SJSA1 (cell line): ENCODE results near the gene HOXA9. TPM values are rescaled to one million over a fixed set of nuclear protein-coding genes. Genes with fewer than 3 reads are reported as not detected.

Experiments
- DNase-seq, 2 experiments: peaks; one replicate each; pipeline ENCODE4 v3.0.0-alpha.2; 2015 to 2020; ENCODE audit warnings: low spot score in 2 of 2, low read depth in 1 of 2
- H3K27ac ChIP-seq: fragments of 250-450 bp; sonication (Bioruptor Pico); 2 replicates; pipeline ENCODE4 v1.5.1; 2020; ENCODE audit warnings: mild to moderate bottlenecking, moderate library complexity
- H3K27me3 ChIP-seq: fragments of 250-450 bp; sonication (Bioruptor Pico); replicated peaks from 2 replicates; pipeline ENCODE4 v1.5.1; 2020; ENCODE audit warnings: mild to moderate bottlenecking, moderate library complexity
- H3K36me3 ChIP-seq: fragments of 250-450 bp; sonication (Bioruptor Pico); 2 replicates; pipeline ENCODE4 v1.5.1; 2020; ENCODE audit warnings: mild to moderate bottlenecking
- H3K4me1 ChIP-seq: fragments of 250-450 bp; sonication (Bioruptor Pico); replicated peaks from 2 replicates; pipeline ENCODE4 v1.6.1; 2021; ENCODE audit warnings: mild to moderate bottlenecking
- H3K4me3 ChIP-seq: fragments of 250-450 bp; sonication (Bioruptor Pico); 2 replicates; pipeline ENCODE4 v1.5.1; 2020; ENCODE audit warnings: mild to moderate bottlenecking
- H3K9me3 ChIP-seq: fragments of 250-450 bp; sonication (Bioruptor Pico); replicated peaks from 2 replicates; pipeline ENCODE4 v1.5.1; 2020; ENCODE audit warnings: mild to moderate bottlenecking
- total RNA-seq: library from RNA; depleted of rRNA; stranded (reverse); fragments of >200 nt; shearing (Covaris generic); gene quantifications from 2 replicates; pipeline ENCODE4 v1.2.3, GENCODE V29; 2014

Gene HOXA9
- total RNA-seq, 1 experiment from 2014 or later: 16.3 TPM

DNA sequence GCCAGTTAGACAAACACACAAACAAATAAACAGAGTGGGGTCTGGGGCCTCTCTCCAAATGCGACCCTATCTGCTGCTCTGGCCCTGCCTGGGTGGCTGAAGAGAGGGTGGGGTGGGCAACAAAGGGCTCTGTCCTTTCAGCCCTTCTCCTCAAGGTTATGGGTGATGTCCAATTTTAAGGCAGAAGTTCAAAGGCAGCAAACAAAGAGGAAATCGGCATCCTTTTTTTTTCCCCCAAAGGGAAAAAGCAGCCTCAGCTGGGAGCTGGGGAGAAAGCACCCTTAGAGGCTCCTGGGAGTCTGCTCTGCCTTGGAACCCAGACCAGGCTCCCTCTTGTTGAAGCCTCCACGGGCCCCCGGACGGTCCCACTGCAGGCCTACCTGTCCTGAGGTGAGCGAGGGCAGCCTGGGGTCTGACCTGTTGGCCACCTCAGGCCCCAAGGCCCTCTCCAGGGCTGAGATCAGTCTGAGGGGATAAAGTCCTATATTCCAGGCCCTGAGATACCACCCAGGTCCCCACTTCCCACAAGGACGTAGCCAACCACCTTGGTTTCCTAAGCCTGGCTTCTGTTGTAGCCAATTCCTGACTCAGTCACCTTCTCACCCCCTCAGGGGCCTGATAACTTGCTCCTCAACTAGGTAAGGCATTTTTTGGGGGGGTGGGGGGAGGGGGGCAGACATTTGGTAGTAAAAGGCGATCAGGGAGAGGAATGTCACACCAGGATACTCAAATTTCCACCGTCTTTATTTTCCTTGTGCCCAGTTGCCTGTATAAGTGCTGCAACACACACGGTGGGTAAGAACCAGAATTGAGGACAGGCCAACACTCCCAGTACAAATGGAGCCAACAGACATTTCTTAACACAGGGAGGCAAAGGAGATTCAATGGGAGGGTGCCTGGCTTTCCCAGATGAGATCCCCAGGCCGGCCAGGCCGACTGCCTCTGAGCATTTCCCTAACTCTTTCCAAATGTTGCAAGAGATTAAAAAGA, 15.4 kb upstream of the HOXA9 start:
- peak overlapping the region; percentile 93 for H3K27ac ChIP-seq
- H3K4me1 ChIP-seq: peaks cover 69% of the 10 kb centered on the region
- H3K4me3 ChIP-seq: peak overlapping the region; percentile 57

DNA sequence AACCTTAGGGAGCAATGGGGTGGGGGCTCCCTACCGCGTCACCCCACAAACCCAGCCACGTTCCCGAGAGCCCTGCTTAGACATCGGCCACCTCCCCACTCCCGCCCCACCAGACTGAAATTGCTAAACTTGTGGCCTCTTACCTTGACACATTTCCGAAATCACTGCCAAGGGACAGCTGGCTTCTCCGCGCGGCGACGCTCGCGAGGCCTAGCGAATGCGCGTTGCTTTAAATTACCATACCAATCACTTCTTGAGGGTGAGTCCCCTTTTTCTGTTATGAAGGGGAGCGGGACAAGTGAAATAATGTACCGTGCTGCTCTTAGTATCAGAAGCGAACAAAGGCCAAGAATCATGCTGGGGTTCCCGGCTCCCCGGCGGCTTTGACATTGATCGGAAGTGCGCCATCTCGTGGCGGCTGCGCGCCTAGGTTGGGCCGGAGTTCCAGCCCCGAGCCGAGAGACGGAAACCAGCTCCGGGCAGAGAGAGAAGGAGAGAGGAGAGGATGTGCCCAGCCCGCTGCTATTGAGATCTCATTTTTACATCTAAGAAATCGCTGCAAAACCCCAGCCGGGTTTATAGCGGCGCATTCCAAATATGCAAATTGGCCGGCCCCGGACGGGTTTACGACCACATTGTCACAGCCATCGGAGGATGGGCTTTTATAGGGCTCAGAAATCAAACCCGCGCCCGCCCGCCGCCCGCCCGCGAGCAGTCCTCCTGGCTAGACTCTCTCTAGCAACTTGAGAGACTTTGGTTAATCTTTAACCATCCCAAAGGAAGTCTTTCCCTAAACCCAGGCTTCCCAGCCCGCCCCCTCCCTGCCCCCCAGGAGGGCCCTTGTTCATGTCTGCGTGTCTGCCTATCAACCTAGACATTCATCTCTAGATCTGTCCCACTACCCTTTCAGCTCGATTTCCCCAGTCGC, 14.4 kb upstream of the HOXA9 start:
- no peaks in the 10 kb centered on the region for H3K9me3 ChIP-seq
- H3K27me3 ChIP-seq: no peaks in the 10 kb centered on the region
- H3K4me3 ChIP-seq: peak overlapping the region; percentile 57
- DNase-seq: peak; percentile 86 to 94
- peaks cover 72% of the 10 kb centered on the region for H3K4me1 ChIP-seq
- H3K36me3 ChIP-seq: peaks cover 22% of the 10 kb centered on the region
- peak overlapping the region; percentile 93 for H3K27ac ChIP-seq

More for the DNA sequence above, 15.4 kb upstream of the HOXA9 start:
- Histone ChIP-seq H3K36me3 (peaks cover 20% of the 10 kb centered on the region), H3K9me3 (no peaks in the 10 kb centered on the region), H3K27me3 (no peaks in the 10 kb centered on the region)
- DNase-seq: peak in 1 of 2 experiments; percentile 71

DNA sequence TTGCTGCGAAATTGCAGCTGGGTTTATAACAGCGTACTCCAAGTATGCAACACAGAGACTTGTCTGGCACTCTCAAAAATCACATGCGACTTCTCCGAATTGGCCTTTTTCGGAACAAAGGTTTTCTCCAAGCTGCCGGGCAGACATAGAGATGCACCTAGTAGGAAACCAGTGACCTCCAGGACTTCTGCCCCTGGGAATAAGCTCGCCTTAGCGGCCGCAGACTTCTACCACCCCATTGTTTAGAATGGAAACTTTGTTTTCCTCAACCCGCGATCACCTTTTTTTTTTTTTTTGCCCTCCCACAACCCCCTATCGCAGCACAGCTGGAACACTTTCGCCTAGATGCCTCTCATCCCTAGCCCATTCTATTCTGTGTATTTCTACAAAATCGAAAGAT, 13.7 kb upstream of the HOXA9 start:
- Histone ChIP-seq H3K27ac (peak overlapping the region; percentile 93), H3K4me3 (peak overlapping the region; percentile 57), H3K9me3 (no peaks in the 10 kb centered on the region)

DNA sequence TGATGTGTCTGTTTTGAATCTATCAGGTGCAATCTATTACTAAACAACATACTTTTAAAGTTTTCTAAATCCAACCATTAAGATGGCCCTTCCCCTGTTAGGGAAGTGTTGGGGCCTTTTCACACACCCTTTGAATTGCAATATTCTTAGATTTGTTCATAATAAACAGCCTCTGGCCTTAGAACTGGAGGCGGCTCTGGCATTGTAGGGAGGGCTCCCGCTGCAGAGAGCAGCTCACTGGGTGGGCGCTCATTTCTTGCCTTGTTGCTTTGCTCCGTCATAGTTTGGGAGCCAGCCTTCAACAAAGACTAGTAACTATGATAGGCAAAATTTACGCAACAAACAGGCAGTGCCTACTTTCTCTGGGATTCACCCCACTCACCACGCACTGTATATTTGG, 13.0 kb upstream of the HOXA9 start:
- Histone ChIP-seq H3K36me3 (peaks cover 25% of the 10 kb centered on the region), H3K9me3 (no peaks in the 10 kb centered on the region), H3K27ac (peak overlapping the region; percentile 93), H3K27me3 (no peaks in the 10 kb centered on the region), H3K4me3 (peak overlapping the region; percentile 57), H3K4me1 (peaks cover 78% of the 10 kb centered on the region)
- DNase-seq: peak in 1 of 2 experiments; percentile 79

More for the DNA sequence above, 13.7 kb upstream of the HOXA9 start:
- peak in 1 of 2 experiments; percentile 80 for DNase-seq
- H3K27me3 ChIP-seq: no peaks in the 10 kb centered on the region
- H3K36me3 ChIP-seq: peaks cover 19% of the 10 kb centered on the region
- H3K4me1 ChIP-seq: peaks cover 77% of the 10 kb centered on the region

DNA sequence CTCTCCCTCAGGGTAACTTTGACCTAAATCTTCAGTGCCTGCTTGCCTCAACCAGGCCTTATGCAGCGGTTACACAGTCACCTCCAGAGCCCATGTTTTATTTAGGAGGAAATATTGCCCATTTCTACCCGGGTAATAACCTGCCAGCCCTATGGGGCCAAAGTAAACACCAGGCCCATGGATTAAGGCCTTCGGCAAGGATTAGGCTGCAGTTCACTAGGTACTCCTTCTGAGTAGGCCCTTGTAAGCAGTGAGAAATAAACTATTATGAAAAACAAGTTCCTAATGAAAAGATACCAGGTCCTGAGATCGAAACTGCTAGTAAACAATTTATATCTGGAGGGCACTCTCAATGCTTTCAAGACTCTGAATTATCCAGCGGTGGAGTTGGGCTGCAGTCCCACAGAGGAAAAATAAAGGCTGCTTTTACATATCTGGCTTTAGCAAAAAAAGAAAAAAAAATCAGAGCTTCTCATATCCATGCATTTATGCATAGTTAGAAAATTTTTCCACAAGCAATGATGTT, 12.5 kb upstream of the HOXA9 start:
- Histone ChIP-seq H3K27ac (peak overlapping the region; percentile 93), H3K4me1 (peaks cover 74% of the 10 kb centered on the region), H3K9me3 (no peaks in the 10 kb centered on the region), H3K27me3 (no peaks in the 10 kb centered on the region), H3K36me3 (peaks cover 28% of the 10 kb centered on the region), H3K4me3 (peak overlapping the region; percentile 57)
- DNase-seq: peak in 1 of 2 experiments; percentile 81

DNA sequence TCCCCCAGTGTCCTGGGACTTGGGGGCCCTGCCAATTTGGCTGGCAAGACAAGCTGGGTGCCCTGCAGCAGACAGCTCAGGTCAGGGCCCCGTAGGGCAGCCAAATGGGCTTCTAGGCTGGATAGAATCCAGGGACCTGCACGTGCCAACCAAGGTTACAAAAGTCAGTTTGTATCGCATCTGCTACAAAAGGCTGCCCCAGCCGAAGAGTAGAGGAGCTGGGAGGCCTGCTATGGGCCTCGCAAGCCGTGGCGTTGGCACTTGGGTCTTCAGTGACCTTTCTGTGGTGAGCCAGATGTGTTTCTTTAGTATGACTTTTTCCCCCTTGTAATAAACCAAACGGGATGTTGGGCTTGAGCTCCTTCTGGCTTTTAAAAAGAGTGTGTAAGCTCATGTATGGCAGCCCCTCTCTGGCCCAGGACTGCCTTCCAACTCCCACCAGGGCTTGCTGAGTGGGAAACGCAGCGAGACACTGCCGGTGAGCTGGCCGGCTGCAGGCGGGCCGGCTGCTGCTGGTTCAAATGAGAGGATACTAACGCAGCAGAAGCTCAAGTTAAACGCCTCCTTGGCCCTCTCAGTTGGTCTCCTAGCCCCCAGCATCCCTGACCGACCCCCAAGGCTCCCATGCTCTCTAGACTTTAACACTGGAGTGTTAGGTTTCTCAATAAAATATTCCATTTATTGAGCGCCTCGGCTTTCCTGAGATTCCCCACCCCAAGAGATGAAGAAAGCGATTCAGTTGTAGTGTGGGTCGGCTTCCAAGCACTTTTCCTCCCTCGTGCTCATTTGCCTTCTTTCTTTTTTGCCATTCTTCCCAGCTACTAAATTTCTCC, 11.8 kb upstream of the HOXA9 start:
- H3K27ac ChIP-seq: peak overlapping the region; percentile 93
- H3K4me3 ChIP-seq: peak overlapping the region; percentile 57
- DNase-seq: peak in 1 of 2 experiments; percentile 88
- H3K36me3 ChIP-seq: peaks cover 26% of the 10 kb centered on the region
- no peaks in the 10 kb centered on the region for H3K9me3 ChIP-seq
- H3K4me1 ChIP-seq: peaks cover 73% of the 10 kb centered on the region
- no peaks in the 10 kb centered on the region for H3K27me3 ChIP-seq

DNA sequence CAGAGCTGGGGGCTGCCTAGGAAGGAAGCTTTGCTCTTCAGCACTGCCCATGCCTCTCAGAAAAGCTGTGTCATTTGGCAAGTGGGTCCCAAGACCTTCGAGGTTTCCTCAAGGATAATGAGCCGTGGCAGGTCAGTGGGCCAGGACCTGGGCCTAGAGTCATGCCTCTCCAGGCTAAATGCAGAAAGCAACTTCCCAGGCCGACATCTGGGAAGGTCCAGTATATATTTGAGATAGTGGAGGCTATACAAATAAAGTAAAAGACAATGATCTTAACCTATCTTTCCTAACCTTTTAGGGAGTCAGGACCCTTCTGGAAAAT, 11.1 kb upstream of the HOXA9 start:
- H3K27ac ChIP-seq: peak overlapping the region; percentile 93
- peaks cover 26% of the 10 kb centered on the region for H3K36me3 ChIP-seq
- peak in 1 of 2 experiments; percentile 80 for DNase-seq
- no peaks in the 10 kb centered on the region for H3K27me3 ChIP-seq
- peak overlapping the region; percentile 57 for H3K4me3 ChIP-seq
- peaks cover 68% of the 10 kb centered on the region for H3K4me1 ChIP-seq
- no peaks in the 10 kb centered on the region for H3K9me3 ChIP-seq

DNA sequence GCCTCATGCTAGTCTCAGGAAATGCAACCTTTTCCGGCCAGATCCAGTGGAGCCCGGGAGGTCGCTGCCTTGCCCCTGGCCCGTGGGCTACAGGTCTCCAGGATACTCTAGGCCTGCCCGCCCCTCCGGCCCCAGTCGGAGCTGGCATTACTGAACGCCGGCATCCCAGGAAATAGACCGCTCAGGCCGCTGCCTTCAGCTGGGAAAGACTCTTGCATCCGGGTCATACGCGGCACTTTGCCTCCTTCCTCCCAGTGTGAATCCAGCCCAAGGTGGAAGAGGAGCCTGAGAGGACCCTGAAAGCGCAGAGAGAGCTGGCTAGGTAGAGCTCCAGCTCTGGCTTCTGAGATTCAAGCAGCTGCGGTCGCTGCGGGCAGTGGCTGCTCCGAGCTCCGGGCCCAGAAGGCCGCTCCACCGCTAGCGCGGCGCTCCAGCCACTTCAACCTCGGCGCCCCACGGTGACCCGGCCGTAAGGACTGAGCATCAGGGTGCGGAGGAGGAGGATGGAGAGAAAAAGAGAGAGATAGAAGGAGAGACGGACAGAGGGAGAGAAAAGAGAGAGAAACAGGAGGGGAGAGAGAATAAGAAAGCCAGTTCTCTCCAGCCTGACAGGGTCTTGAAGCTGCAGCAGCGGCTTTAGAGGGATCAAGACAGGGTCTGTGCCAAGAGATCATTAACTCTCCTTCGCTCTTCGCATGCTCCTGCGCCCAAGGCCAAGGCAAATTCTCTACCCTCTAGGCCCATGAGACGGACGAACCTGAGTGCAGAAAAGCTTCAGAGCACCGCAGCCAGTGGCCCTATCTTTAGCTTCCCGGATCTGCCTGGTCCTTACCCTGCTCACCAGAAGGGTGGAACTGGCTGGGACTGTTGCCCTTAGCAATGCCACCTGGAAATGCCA, 10.5 kb upstream of the HOXA9 start:
- no peaks in the 10 kb centered on the region for H3K27me3 ChIP-seq
- no peaks in the 10 kb centered on the region for H3K9me3 ChIP-seq
- peak; percentile 66 to 83 for DNase-seq
- peak overlapping the region; percentile 57 for H3K4me3 ChIP-seq
- peaks cover 30% of the 10 kb centered on the region for H3K36me3 ChIP-seq
- H3K4me1 ChIP-seq: peaks cover 68% of the 10 kb centered on the region
- peak overlapping the region; percentile 93 for H3K27ac ChIP-seq

DNA sequence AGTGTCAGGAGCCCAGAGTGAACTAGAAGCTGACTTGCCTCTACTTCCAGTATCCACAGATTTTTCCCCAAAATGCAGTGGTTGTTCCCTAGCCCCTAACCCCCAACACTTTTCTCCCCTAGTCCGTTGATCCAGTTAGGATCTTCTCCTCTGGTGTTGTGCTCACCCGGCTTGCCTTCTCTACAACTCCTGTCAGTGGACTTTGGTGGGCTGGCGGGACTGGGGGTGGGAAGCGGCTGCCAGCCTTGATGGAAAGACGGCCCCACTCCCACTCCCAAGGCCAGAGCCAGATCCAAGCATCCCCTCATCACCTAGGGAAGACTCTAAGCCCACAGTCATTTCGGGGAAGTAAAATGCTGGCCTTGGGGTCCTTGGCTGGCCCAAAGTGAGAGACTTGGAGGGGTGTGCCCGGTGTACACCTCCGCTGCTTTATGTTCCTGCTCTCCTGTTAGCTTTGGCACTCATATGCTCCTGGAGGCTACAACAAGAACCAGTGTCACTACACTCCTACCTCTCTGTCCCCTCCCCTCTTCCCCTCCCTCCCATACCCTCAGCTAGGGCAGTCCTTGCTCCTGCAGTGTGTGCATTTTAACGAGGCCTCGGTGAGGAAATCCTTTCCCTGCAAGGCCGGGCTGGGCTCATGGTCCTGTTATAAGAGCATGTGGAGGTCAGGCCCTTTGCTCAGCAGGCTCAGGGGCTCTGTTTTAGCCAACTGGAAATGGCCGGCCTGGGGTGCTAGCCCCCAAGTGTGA, 9.7 kb upstream of the HOXA9 start:
- H3K4me3 ChIP-seq: peak overlapping the region; percentile 57
- peak overlapping the region; percentile 93 for H3K27ac ChIP-seq
- peak in 1 of 2 experiments; percentile 84 for DNase-seq
- peaks cover 30% of the 10 kb centered on the region for H3K36me3 ChIP-seq
- H3K4me1 ChIP-seq: peaks cover 60% of the 10 kb centered on the region
- H3K9me3 ChIP-seq: no peaks in the 10 kb centered on the region
- no peaks in the 10 kb centered on the region for H3K27me3 ChIP-seq

DNA sequence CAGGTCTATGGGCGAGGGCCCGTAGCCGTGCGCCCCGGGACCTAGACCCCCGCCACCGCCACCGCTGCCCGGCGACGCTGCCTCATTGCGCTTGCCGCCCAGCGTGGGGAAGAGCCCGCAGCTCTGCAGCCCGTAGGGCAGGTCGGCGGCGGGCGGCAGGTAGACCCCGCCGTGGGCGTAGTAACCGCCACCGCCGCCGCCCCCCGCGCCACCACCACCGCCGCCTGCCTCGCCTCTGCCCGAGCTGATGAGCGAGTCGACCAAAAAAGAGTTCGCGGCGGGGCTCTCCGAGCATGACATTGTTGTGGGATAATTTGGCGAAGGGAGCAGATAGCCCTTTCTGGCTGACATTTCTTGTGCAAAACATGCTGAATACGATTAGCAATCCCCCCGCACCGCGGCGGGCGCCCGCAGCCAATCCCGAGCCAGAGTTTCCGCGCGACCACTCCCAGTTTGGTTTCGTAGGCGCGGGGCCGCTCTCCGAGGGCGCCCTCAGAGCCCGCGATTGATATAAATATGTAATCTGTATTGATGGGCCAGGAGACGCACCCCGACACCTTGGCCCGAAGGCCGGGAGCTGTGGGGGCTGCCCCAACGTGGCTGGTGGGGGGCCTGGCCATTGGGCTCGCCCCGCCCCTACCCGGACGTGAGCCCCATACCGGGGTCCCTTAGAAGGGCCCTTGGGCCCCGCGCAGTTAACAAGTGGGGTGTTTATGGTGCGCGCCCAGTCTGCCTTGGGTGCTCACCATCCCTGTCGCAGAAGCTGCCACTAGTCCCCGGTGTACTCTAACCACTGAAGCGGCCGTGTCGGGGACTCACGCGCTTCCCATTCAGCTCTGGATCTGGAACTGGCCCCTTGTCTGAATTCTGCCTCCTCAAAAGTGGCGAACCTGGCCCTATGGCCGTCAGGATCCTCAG, 8.9 kb upstream of the HOXA9 start, which contains the start of gene HOXA10:
TSS of gene HOXA10 (minus strand) at position 365 of the 918 bp plus-strand sequence. CDS start at position 351, 14 bp downstream.
- peak within 1 kb of the TSS; percentile 93 for H3K27ac ChIP-seq
- DNase-seq: peak in 1 of 2 experiments; percentile 79
- H3K4me1 ChIP-seq: peaks cover 59% of the 10 kb centered on the region
- H3K9me3 ChIP-seq: no peaks in the 10 kb centered on the region
- H3K27me3 ChIP-seq: no peaks in the 10 kb centered on the region
- peak within 1 kb of the TSS; percentile 57 for H3K4me3 ChIP-seq
- peaks cover 34% of the 10 kb centered on the region for H3K36me3 ChIP-seq
